Measurements from ENCODE around the gene CARD9.
"Not testable (repeated sequence)": the region's sequence is repeated elsewhere in the genome, so short reads cannot be mapped to it uniquely, and the experiment has no call there.

CARD9 gene

GRCh38 chr9:136362450-136362784 is 11.1 kb downstream of the CARD9 start:
- no peak for DNase-seq

GRCh38 chr9:136361754-136362449 is 11.6 kb downstream of the CARD9 start:
- DNase-seq, result no peak

- DNase-seq, result no peak
Measured at GRCh38 chr9:136361047-136361753, 12.3 kb downstream of the CARD9 start.

- DNase-seq, result no peak
Measured at GRCh38 chr9:136359774-136360718, 13.4 kb downstream of the CARD9 start.

GRCh38 chr9:136358888-136359287 is 14.6 kb downstream of the CARD9 start:
- DNase-seq, result no peak

- no peak for DNase-seq
Measured at GRCh38 chr9:136358016-136358415, 15.5 kb downstream of the CARD9 start.

GRCh38 chr9:136357202-136357725 is 16.2 kb downstream of the CARD9 start:
- no peak for DNase-seq

GRCh38 chr9:136355616-136356557 is 17.6 kb downstream of the CARD9 start:
- DNase-seq, result no peak

GRCh38 chr9:136354592-136355085 is 18.8 kb downstream of the CARD9 start:
- no peak for DNase-seq

- no peak for DNase-seq
Measured at GRCh38 chr9:136353757-136354488, 19.5 kb downstream of the CARD9 start.

- DNase-seq, result no peak
Measured at GRCh38 chr9:136353088-136353487, 20.4 kb downstream of the CARD9 start.

- DNase-seq, result no peak
Measured at GRCh38 chr9:136352682-136353081, 20.8 kb downstream of the CARD9 start.

GRCh38 chr9:136351868-136352267 is 21.6 kb downstream of the CARD9 start:
- not testable (repeated sequence) for DNase-seq

- no peak for DNase-seq
Measured at GRCh38 chr9:136351252-136351800, 22.1 kb downstream of the CARD9 start.

- no peak for DNase-seq
Measured at GRCh38 chr9:136349546-136349945, 23.9 kb downstream of the CARD9 start.

GRCh38 chr9:136348691-136349090 is 24.8 kb downstream of the CARD9 start:
- no peak for DNase-seq

GRCh38 chr9:136347472-136348256 is 25.8 kb downstream of the CARD9 start:
- no peak for DNase-seq

- no peak for DNase-seq
Measured at GRCh38 chr9:136346927-136347465, 26.5 kb downstream of the CARD9 start.

- DNase-seq, result no peak
Measured at GRCh38 chr9:136346157-136346481, 27.4 kb downstream of the CARD9 start.

Measured in activated CD4-positive, CD25-positive, alpha-beta regulatory T cell (primary cell).